Amniotic epithelial cell (primary cell): Measurements from ENCODE around the gene MAPRE2.
"Not testable (repeated sequence)": the region's sequence is repeated elsewhere in the genome, so short reads cannot be mapped to it uniquely, and the experiment has no call there.

Experiments used
- DNase-seq: peaks from one replicate; pipeline ENCODE4 v3.0.0-alpha.2; 2010; ENCODE audit warnings: low read depth

MAPRE2 gene

DNA sequence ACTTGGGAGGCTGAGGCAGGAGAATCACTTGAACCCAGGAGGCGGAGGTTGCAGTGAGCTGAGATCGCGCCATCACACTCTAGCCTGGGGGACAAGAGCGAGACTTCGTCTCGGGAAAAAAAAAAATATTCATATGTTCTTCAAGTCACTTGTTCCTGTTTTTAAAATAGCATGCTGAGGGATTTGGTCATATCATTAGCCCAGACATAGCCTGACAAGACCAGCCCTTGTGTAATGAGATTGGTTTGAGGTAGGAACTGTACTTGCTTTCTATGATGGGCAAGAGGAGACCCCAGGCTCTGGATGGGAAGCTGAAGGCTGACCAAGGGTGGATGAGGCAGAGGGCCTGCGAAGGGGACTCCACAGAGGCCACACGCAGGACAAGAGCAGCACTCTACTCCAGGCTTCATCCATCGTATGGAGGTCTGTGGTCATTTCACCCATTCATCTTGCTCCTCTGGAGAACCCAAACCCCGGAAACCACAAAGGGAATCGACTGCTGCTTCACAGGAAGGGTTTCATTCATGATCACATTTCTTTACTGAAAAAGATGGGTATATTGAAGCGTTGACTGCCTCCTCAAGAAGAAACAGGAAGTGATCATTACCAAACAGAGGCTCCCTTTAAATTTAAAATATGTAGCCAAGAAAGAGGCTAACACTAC, 112.5 kb downstream of the MAPRE2 start:
- no peak for DNase-seq

DNA sequence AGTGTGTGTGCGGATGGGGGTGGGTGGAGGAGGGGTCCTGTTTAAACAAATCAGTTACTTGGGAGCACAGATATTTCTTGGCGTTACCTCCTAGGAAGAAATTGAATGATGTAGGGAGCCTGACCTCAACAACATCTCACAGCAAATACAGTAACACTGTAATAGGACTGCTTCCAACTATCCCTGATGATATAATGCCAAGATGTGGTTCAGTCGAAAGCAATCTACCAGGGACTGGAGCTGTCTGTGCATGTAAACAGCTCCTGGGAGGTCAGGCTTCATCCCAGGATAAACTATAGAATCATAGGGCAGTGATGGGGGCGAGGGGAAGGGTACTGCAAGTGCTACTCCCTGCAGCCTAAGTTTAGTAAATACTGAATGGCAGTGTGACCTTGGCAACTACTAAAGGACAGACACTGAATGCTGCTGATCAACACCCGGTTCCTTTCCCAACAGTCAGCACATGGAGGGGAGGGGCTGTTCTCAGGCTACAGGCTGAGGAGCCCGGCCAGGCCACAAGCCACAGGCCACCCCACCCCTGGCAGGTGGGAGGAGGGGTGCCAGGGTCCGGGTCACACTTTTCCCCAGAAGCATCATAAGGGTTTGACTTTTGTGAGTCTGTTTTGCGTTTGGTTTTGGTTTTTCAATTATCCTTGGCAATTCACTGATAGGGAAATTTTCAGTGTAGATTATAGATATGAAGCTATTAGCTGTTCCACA, 114.3 kb downstream of the MAPRE2 start:
- DNase-seq: peak; percentile 25

DNA sequence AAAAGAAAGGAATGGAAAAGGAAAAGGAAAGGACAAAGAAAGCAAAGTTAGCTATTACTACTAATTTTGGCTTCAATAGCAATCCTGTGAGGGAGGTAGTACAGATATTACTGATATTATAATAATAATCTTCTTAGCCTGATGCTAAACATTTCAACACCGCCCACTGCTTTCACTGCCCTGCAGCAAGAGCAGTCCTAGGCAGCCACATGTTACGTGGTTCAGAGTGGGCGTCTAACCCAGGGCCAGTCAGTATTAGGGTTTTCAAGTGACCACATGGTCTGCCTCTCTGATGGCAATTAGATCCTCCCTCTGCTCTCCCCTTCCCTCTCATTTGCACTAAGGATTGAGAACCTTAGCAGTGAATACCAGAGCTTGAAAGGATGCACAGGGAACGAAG, 116.0 kb downstream of the MAPRE2 start:
- DNase-seq: no peak

DNA sequence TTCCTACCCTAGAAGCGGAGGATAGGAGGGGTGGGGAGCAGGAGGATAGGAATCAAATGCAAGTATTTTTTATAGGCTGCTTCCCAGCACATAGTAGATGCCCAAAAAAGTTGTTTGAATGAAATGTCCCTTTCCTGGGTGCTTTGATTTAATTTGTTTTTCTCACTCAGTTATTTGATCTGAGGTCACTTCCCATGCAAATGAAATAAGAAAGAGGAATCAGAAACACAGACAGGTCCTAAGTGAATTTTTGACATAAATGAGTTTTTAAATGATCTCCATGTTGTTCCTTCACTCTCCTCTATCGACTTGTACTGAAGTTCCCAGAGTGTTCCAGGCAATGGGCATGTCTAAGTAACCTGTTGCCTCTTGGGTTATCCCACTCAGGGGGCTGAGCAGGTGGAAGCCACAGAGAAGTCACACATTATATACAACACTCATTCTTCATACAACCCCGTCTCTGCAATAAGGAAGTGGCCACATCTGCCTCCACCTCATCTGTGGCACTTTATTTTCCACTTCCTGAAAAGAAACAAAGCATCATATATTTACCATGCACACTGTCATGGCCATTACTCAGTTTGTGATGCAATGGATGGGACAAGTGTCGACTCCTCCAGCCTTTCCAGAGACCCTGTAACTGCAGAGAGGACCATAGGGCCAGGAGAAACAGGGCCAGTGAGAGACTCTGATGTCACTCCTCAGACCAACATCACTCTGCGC, 117.7 kb downstream of the MAPRE2 start:
- no peak for DNase-seq

DNA sequence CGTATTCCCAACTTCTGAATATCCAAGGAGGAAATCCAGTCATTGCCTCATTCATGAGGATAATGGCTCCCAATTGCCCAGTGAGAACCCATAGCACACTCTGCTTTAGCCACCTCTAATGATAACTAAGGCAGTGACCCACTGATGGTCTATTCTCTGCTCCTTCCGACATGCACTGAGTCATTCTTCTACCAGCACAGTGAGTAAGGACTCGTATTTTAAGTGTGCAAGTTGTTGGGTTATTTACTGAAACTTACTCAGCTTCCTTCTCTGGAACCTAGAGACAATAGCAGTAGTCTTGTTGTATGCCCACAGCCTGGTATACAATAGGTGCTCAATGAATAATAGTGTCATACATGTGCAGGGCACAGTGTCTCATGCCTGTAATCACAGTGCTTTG, 118.6 kb downstream of the MAPRE2 start:
- no peak for DNase-seq

DNA sequence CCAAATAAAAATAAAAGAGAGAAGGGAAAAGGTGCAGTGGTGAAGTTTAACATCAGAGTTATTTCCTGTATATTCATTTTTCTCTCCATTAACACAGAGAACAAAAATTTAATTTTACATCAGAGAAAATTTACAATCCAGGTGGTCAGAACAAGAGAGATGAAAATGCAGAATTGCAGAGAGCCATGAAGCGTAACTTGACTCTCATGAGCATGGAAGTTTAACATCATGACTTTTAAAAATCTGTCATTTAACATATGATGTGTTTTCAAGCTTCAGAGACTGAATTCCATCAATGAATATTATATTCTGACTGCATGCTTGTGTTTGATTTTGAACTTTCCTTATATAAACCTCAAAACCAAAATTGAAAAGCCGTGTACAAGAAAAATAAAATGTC, 120.3 kb downstream of the MAPRE2 start:
- no peak for DNase-seq

DNA sequence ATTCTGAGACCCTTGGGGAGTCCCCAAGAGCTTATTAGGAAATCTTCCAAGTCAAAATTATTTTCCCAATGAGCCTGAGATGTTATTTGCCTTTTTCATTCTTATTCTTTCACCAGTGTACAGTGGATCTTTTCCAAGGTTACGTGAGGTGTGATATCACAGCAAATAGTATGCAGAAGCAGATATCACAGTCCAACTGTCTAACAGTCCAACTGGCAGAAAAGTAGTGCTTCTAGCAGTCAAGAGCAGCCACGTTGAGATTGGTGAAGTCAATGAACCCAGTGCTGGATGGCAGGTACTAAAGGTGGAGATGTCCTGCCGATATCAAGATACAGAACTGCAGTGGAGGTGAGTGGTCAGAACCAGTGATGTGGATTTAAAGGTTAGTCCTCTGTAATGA, 120.7 kb downstream of the MAPRE2 start:
- DNase-seq: no peak

DNA sequence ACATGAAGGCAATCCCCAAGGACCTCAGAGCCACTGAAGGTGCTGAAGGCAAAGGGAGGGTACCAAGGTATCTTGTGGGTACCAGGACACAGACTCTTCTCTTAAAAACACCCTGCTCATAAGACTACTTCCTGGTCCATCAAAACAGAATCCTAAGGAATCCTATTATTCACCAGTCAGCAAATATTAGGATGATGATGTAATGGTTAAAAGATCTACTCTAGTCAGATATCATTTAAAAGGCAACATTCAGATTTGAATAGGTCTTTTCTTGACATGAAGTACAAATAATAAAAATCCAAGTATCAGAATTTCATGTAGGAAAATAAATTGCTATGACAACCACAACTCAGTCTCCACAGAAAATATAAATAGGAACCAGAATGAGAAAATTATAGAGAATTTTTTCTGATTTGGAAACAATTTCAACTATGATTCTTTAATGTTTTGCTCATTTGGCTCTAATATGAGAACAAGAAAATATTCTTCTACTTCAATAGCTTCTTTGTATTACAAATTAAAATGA, 121.9 kb downstream of the MAPRE2 start:
- no peak for DNase-seq

DNA sequence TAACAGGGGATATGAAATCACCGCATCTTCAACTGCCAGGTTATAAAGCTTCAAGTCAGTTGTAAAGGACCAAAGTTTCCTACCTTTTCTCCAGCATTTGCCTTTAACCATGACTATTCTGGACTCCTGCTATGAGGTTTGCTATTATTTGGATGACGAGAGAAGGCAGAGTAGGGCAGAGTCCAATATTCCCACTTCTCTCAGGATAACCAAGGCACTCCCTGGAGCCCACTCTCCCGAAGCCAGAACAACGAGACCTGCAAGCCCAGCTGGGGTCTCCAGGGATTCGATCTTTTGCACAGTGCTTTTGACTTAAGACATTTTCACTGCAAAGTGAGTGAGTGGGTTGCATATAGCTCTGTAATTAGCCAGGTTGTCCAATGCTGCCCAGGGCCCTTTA, 122.5 kb downstream of the MAPRE2 start:
- no peak for DNase-seq

DNA sequence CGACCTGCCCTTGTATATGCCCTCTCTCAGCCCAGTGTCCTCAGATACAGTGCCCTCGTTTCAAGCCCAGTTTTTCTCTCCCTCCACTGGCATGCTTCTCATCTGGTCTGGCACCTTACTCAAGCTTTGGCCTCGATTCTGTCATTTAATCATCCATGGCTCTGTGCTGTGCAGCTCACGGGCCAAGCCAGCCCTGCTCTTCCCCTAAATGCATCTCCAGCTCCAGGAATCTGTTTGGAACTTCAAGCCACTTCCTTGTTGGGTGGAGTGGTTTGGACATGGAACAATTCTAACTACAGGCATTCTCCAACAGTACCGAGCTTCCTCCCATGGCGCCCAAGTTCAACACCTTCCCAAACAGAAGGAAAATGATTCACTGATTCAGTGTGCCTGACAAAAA, 122.9 kb downstream of the MAPRE2 start:
- no peak for DNase-seq

DNA sequence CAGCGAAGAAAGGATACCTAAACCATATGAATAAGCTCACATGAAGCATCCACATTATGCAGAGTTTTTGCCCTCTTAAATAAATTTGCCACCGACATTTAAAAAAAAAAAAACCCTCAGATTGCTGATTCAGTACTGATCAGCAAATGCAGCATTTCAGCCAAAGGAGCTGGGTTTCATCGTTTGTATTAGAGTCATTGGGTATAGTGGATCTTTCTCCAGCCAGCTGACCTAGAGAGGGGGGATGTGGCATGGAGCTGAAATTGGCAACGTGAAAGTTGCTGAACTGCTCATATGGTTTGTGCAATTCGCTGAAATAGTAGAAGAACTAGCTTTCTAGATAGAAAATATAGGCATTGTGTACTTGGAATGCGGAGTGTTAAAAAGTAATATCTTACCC, 126.1 kb downstream of the MAPRE2 start:
- no peak for DNase-seq

DNA sequence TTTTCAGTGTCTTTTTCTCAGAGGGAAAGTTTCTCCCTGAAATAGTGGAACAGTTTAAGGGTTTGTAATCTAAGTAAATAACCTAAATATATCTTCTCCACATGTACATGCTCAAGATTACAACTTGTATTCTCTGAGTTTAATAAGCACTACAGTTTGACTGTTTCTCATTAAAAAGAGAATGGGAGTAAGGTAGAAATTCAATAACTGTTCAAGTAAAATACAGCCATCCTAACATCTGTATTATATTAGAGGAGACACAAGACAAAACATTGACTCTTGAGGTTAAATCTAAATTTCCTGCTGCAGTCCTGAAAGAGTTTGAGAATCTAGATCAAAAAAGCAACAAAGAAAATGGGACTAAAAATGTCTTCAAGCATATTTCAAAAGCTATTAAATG, 126.6 kb downstream of the MAPRE2 start:
- DNase-seq: no peak

DNA sequence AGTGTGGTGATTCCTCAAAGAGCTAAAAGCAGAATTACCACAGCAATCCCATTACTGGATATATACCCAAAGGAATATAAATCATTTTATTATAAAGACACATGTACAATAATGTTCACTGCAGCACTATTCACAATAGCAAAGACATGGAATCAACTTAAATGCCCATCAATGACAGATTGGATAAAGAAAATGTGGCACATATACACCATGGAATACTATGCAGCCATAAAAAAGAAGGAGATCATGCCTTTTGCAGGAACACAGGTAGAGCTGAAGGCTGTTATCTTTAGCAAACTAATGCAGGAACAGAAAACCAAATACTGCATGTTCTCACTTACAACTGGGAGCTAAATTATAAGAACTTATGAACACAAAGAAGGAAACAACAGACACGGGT, 129.1 kb downstream of the MAPRE2 start:
- not testable (repeated sequence) for DNase-seq

DNA sequence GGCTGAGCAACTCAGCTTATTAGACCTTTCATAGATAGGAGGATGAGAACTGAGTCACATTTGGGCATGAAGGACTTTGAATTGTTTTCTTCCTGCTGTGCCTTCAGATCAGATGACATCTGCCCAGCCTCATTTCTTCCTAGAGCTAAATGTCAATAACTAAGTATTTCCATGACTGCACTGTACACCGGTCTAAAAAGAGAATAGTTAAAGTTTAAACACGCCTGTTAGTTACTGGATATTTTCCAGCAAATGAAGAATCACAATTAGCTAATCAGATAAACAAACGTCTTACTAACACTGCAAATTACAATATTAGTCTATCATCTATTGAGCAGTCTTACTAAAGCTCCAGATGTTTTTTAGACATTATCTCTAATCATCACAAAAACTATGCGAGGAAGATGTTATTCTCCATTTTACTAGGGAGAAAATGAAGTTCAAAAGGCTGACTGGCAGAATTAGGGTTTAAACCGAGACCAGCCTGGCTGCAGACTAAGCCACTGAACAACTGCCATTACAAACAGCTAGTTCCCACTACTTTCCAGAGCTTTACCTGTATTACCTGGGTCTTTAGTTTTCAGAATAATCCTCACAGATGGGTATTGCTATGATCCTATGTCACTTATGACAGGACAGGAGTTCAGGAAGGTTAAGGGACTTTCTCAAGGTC, 130.2 kb downstream of the MAPRE2 start:
- DNase-seq: no peak

DNA sequence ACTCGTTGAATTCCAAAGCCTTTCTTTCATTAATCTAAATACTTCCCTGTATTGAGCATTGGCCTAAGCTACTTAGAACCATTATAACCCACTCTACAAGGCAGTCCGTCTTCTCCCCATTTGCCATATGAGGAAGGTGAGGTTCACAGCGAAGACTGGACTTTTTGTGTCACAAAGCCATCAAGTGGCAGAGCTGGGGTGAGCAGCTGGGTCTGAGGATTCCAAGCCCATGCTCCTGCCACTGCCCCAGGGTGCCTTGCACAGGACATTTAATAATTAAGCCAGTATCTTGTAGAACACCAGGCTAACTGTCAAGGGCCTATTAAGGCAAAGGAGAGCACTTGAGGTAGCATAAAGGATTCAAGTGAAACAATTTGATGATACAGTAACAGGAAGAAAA, 130.8 kb downstream of the MAPRE2 start:
- no peak for DNase-seq

DNA sequence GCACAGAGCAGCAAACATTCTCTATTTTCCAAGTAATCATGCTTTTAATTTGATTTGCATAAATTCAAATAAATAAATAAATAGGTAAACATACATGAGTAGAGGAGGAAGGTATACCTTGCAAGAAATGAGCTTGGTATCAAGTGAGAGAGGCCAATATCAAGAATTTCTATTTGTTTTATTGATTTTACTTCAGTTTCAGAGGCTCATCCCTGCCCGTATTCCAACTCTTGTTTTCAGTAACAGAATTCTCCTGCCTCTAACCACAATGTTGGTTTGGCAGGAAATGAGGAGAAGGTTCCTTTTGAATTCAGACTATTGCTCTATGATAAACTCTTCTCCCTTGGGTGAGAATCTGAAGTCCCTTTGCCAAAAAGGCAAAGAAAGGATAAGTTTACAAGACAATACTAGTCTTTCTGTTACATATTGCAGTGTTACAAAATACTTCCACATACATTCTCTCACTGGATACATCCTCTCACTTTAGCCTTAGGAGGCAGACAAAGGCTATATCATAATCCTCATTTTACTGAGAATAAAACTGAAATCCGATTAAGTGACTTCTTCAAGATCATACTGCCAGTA, 131.3 kb downstream of the MAPRE2 start:
- no peak for DNase-seq

DNA sequence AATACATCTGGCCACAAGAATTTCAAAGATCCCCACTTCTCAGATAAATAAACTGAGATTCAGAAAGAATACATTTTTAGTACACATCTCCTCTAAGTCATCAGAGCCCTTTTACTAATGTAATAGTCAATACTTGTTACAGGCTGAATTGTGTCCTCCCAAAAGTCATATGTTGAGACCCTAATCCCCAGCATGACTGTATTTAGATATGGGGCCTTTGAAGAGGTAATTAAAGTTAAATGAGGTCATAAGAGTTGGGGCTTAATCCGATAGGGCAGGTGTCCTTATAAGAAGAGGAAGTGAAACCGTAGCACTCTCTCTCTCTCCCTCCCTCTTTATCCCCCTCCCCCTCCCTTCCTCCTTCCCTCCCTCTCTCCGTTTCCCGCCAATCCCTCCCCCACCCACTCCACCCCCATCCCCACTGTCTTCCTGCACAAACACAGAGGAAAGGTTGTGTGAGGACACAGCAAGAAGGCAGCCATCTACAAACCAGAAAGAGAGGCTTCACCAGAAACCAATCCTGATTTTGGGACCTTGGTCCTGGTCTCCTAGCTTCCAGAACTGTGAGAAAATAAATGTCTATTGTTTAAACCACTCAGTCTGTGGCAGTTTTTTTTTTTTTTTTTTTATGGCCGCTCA, 133.0 kb downstream of the MAPRE2 start:
- no peak for DNase-seq

DNA sequence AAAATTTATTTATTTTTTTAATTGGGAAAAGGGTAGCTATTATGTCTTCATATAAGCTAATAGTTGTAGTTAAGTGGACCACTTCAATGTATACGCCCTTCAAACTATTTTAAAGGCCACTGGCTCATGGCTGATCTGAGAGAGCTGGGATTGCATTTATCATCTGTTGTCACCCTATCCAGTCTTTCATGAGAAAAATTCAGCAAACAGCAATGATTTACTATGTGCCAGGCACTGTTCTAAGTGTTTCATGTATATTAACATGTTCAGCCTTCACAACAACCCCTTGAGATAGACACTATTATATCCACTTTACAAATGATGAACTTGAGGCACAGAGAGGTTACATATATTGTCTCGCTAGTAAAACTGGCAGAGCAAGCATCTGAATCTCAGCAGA, 133.5 kb downstream of the MAPRE2 start:
- no peak for DNase-seq

DNA sequence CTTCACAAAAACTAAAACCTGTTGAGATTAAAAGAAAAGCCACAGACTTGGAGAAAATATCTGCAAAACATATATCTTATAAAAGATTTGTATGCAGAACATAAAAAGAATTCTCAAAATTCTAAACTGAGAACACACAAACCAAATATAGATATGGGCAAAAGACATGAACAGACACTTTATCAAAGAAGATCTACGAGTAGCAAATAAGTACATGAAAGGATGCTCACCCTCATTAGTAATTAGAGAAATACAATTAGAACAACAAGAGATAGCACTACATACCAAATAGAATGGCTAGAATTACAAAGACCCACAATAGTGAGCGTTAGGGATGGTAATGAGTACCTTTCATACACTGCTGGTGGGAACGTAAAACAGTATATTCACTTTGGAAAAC, 135.7 kb downstream of the MAPRE2 start:
- no peak for DNase-seq

DNA sequence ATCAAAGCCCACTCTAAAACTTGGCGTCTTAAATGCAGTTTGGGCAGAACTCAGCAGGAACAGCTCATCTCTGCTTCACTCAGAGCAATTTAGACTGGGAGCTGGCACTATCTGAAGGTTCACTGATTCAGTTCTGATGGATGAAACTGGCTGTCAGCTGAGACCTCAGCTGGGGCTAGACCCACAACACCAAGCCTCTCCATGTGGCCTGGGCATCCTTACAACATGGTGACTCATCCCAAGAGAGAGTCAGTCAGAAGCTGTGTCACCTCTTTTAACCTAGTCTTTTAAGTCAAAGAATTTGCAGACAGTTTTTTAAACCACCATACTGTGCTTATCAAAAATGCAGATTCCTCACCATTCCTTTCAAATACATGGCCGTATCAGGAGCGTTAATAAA, 137.0 kb downstream of the MAPRE2 start:
- peak; percentile 68 for DNase-seq

DNA sequence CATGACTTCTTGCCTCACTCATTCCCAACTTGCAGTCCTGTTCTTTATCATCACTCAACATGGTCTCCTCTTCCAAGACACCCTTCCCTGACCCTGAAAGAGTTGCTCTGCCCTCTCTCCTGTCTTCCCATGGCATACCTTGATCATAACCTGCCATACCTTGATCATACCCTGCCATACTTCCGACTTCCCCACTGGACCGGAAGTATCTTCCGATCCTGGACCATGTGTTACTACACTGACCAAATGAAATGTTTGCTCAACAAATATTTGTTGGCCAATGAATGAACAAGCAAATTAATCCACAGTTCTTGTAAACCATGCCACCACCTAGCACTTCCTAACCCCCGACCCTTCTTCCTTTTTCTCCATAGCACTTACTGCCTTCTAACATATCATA, 138.7 kb downstream of the MAPRE2 start:
- DNase-seq: no peak

DNA sequence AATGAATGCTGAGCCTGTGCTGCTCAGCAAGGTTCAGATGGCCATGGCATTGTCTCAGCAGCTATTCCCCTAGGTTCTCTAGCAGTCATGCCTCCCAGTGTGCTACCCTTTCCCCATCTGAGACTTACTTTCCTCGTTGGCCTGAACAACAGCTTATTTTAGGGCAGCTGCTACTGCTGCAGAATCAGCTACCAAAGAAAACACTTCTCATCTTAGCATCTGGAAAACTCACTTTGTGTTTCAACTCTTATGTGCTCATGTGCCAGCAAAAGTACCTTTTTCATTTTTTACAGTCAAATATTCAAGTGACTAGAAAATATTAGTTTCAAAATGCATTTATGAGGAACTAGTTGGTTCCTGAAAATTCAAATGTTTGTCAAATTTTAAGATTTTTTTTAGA, 139.2 kb downstream of the MAPRE2 start:
- no peak for DNase-seq
